Measurements from ENCODE around the gene TMEM247. TPM values are rescaled to one million over a fixed set of nuclear protein-coding genes. Genes with fewer than 3 reads are reported as not detected.

The TMEM247 gene
- total RNA-seq, 4 donors from 2014 or later: not detected

DNA sequence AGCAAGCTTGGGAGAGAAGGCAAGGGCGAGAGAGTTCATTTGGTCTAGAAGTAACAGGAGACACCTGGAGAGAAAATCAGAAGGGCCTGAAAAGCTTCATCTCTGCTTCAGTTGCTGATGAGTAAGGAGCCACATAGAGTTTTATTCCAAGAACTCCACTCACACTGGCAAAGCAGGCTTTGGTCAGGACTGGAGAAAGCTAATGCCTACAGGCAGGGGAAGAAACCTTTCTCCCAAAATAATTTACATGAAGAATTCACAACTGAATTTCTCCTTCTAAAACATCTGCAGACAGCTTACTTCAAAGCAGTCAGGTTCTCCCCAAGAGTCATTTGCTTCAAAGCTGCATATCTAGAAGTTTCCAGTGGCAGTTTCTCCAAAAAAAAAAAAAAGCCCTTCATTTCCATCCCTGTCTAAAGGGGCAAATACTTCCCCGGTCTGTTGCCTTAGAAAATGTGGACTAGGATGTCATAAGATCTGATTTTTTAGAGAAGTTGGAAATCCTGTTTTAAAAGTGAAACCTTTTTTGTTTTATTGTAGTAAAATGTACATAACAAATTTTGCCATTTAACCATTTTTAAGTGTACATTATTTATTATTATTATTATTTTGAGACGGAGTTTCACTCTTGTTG lies 46.3 kb downstream of the TMEM247 start:
- Histone ChIP-seq H3K4me3 (no peak overlapping the region), H3K27me3 (no peaks in the 10 kb centered on the region), H3K36me3 (no peaks in the 10 kb centered on the region), H3K9me3 (no peaks in the 10 kb centered on the region), H3K4me1 (peaks cover 0 to 14% (median 3%) of the 10 kb centered on the region in 3 donors), H3K27ac (no peak overlapping the region)
- DNase-seq: no peak
- TF ChIP-seq POLR2A (IDR thresholded peaks at IDR 0.05): no peak
- TF ChIP-seq, protein P1, sequence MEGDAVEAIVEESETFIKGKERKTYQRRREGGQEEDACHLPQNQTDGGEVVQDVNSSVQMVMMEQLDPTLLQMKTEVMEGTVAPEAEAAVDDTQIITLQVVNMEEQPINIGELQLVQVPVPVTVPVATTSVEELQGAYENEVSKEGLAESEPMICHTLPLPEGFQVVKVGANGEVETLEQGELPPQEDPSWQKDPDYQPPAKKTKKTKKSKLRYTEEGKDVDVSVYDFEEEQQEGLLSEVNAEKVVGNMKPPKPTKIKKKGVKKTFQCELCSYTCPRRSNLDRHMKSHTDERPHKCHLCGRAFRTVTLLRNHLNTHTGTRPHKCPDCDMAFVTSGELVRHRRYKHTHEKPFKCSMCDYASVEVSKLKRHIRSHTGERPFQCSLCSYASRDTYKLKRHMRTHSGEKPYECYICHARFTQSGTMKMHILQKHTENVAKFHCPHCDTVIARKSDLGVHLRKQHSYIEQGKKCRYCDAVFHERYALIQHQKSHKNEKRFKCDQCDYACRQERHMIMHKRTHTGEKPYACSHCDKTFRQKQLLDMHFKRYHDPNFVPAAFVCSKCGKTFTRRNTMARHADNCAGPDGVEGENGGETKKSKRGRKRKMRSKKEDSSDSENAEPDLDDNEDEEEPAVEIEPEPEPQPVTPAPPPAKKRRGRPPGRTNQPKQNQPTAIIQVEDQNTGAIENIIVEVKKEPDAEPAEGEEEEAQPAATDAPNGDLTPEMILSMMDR (IDR thresholded peaks at IDR 0.05): no peak
- 84 to 88% methylated on average over 3 of the region's 3 CpGs for WGBS, 2 donors
- intact Hi-C loops (cut with DNase I): no loop called here

DNA sequence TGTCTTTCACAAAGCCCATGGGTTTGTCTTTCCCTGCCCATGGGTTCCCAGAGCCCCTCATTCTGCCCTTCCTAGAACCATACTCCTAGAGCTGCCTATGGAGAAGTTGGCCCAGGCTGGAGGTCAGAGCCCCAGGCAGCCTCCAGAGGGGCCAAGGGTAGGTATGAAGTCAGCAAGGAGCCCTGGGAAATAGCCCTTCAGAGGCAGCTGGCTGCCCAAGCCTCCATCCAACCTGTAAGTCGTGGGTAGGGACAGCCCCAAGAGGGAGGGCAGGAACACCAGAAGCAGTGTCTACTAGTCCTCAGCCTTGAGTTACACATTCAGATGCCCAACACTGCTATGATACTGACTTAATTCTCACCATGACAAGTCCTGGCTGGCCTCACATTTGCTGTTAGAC lies 49.5 kb downstream of the TMEM247 start:
- Histone ChIP-seq H3K4me1 (no peaks in the 10 kb centered on the region), H3K4me3 (no peak overlapping the region), H3K36me3 (no peaks in the 10 kb centered on the region), H3K9me3 (no peaks in the 10 kb centered on the region), H3K27me3 (no peaks in the 10 kb centered on the region), H3K27ac (no peak overlapping the region)
- no CpG with 5 or more reads among the region's 1 CpG for WGBS, 2 donors
- DNase-seq: no peak
- TF ChIP-seq POLR2A (IDR thresholded peaks at IDR 0.05): no peak
- TF ChIP-seq, protein P1 (IDR thresholded peaks at IDR 0.05): no peak
- intact Hi-C loops (cut with DNase I): no loop called here

DNA sequence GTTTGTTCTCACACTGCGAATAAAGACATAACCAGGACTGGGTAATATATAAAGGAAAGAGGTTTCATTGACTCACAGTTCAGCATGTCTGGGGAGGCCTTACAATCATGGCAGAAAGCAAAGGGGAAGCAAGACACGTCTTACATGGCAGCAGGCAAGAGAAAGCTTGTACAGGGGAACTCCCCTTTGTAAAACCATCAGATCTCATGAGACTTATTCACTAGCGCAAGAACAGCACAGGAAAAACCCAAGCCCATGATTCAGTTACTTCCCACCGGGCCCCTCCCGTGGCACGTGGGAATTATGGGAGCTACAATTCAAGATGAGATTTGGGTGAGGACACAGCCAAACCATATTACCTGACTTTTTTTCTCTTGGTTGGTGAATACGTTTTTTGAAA lies 51.3 kb downstream of the TMEM247 start:
- DNase-seq: no peak
- no peak for TF ChIP-seq POLR2A (IDR thresholded peaks at IDR 0.05)
- Histone ChIP-seq H3K27me3 (no peaks in the 10 kb centered on the region), H3K27ac (no peak overlapping the region), H3K4me1 (peaks cover 0 to 6% (median 0%) of the 10 kb centered on the region in 3 donors), H3K4me3 (no peak overlapping the region), H3K36me3 (peaks cover 0 to 5% (median 0%) of the 10 kb centered on the region in 3 donors), H3K9me3 (no peaks in the 10 kb centered on the region)
- WGBS, 2 donors: 61 to 80% methylated on average over 7 of the region's 7 CpGs
- intact Hi-C loops (cut with DNase I): no loop called here

DNA sequence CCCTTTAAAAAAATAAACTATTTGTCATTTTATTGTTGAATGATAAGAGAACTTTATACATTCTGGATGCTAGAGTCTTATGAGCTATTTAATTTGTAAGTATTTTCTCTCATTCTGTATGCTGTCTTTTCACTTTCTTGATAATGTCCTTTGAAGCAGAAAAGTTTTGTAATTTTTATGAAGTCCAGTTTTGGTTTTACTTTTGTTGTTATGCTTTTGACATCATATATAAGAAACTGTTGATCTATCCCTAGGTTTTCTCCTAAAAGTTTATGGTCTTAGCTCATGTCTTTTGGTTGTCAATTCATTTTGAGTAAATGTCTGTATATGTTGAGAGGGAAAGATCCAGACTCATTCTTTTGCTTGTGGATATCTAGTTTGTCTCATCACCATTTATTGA lies 52.5 kb downstream of the TMEM247 start:
- peaks cover 0 to 6% (median 0%) of the 10 kb centered on the region in 3 donors for H3K4me1 ChIP-seq
- H3K9me3 ChIP-seq: no peaks in the 10 kb centered on the region
- TF ChIP-seq POLR2A (IDR thresholded peaks at IDR 0.05): no peak
- TF ChIP-seq, protein P1 (IDR thresholded peaks at IDR 0.05): no peak
- DNase-seq: no peak
- H3K27me3 ChIP-seq: no peaks in the 10 kb centered on the region
- no peak overlapping the region for H3K4me3 ChIP-seq
- H3K27ac ChIP-seq: no peak overlapping the region
- intact Hi-C loops (cut with DNase I): no loop called here
- peaks cover 0 to 8% (median 0%) of the 10 kb centered on the region in 3 donors for H3K36me3 ChIP-seq

Small RNA genes within 50 kb of the gene (small RNA-seq; reads per million reads assigned to genes)
- gene RN7SL817P: 0 reads per million in 4 donors

Other genes with a start within 250 kb of the TMEM247 start
- 100 to 1,000 TPM in 2 of 4 donors, 10 to 100 TPM in 2; 86.7 to 151 (median 105) TPM for gene EPAS1, start 182.2 kb upstream of the TMEM247 start, total RNA-seq
- gene RHOQ, start 62.9 kb downstream of the TMEM247 start, total RNA-seq: 10 to 100 TPM in 3 of 4 donors, 1 to 10 TPM in 1; 5.3 to 49.6 (median 18.7) TPM
- gene ATP6V1E2, start 63.0 kb downstream of the TMEM247 start, total RNA-seq: 1 to 10 TPM; 1.3 to 6.1 (median 3.0) TPM
- 10 to 100 TPM in 3 of 4 donors, 1 to 10 TPM in 1; 9.2 to 17.7 (median 13.2) TPM for gene PIGF, start 137.5 kb downstream of the TMEM247 start, total RNA-seq
- gene CRIPT, start 137.7 kb downstream of the TMEM247 start, total RNA-seq: 10 to 100 TPM in 2 of 4 donors, 1 to 10 TPM in 2; 4.0 to 14.5 (median 11.2) TPM
- 10 to 100 TPM in 3 of 4 donors, 1 to 10 TPM in 1; 8.9 to 23.3 (median 11.1) TPM for gene SOCS5, start 219.7 kb downstream of the TMEM247 start, total RNA-seq